NCI-H526 (cell line): ENCODE results near the gene KLHL20.
A peak's percentile ranks its signal among the peaks of the same experiment; 100 is the strongest.
"Not testable (repeated sequence)": the region's sequence is repeated elsewhere in the genome, so short reads cannot be mapped to it uniquely, and the experiment has no call there.

Experiments
- DNase-seq, 2 experiments: peaks; one replicate each; lab custom pipeline; 2025; lab: John Stamatoyannopoulos, UW

KLHL20 gene

DNA sequence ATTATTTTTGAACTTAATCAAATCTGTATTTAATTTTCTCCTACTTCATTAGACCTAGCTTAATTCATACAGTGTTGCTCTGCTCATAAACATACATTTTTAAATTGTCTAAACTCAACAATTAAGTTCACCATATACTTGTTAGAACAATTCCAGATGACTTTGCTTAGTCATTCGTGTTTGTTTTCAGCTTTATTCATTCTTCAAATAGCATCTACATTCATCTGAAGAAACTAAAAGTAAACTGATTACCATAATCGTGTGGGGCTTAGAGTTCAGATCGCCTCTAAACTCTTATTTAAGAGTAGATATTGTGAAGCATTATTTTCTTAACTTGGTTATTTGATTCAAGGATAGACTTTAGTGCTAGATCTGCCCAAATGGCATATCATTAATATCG lies 34.4 kb downstream of the KLHL20 start:
- DNase-seq: no peak

- DNase-seq: no peak
Observed at GRCh38 chr1:173753830-173754229, 39.0 kb downstream of the KLHL20 start.

DNA sequence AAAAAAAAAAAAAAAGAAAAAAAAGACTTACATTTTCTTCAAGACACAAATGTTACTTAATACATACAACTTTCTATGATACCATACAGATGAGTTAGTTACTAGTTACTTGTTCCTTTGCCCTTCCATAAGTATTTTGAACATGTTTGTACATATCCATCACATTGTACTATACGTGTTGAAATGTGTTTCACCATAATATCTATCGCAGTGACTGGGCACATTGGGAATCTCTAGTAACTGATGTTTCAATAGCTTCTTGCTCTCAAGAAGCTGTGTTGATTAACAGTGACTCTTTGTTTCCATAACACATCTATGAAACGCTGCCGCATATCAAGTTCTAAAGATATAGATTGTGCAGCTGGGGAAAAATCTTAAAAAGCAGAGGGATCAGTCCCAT lies 42.9 kb downstream of the KLHL20 start:
- DNase-seq: no peak

DNA sequence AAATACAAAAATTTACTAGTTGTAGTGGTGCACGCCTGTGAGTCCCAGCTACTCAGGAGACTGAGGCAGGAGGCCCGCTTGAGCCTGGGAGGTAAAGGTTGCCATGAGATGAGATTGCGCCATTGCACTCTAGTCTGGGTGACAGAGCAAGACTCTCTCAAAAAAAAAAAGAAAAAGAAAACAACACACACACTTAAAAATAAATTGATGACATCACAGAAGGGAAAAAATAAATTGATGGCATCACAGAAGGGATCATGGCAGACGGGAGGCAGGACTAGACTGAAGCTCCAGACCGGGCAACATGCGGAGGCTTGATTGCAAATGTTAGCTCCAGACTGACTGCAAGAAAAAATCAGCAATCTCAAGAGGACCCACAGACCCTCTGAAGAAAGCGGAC lies 43.3 kb downstream of the KLHL20 start:
- DNase-seq: no peak

DNA sequence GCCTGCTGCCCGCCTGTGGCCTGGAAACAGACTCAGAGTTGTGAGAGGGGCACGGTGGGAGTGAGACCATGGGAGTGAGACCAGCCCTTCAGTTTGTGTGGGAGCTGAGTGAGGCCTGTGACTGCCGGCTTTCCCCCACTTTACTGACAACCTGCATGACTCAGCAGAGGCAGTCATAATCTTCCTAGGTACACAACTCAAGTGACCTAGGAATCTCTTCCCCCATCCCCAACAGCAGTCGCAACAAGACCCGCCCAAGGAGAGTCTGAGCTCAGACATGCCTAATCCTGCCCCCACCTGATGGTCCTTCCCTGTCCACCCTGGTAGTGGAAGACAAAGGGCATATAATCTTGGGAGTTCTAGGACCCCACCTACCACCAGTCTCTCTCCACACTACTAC lies 44.2 kb downstream of the KLHL20 start:
- DNase-seq: no peak

- not testable (repeated sequence) for DNase-seq
Observed at GRCh38 chr1:173764331-173764730, 49.5 kb downstream of the KLHL20 start.

DNA sequence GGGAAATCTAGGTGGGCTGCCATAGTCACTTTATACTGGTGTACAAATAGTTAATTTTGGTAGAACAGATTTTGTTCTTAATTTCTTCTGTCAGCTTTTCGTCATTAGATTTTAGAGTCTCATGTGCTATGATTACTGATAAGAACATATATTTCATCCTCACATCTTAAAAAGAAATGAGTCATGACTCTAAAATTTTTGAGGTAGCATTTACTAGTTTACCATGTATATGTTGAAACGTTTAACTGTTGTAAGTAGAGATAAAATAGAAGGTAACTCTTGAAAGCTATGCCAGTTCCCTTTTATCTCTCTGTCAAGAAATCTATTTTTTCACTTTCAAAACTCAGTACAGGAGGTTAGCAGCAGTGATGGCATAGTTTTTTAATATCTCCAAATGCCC lies 53.4 kb downstream of the KLHL20 start:
- DNase-seq: no peak

- no peak for DNase-seq
Observed at GRCh38 chr1:173768827-173769226, 54.0 kb downstream of the KLHL20 start.

GRCh38 chr1:173770330-173770729 lies 55.5 kb downstream of the KLHL20 start:
- not testable (repeated sequence) for DNase-seq

DNA sequence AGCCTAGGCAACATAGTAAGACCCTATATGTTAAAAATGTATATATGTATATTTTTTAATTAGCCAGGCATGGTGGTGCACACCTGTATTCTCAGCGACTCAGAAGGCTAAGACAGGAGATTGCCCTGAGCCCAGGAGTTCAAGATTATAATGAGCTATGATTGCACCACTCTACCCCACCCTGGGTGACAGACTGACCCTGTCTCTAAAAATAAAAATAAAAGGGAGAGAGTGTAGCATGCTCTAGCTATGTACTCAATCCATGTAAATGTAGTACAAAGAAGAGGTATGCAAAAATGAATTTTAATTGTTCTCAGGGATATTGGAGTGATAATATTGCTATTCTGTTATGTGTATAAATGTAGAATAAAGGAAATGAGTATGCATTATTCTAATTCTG lies 56.8 kb downstream of the KLHL20 start:
- DNase-seq: no peak

DNA sequence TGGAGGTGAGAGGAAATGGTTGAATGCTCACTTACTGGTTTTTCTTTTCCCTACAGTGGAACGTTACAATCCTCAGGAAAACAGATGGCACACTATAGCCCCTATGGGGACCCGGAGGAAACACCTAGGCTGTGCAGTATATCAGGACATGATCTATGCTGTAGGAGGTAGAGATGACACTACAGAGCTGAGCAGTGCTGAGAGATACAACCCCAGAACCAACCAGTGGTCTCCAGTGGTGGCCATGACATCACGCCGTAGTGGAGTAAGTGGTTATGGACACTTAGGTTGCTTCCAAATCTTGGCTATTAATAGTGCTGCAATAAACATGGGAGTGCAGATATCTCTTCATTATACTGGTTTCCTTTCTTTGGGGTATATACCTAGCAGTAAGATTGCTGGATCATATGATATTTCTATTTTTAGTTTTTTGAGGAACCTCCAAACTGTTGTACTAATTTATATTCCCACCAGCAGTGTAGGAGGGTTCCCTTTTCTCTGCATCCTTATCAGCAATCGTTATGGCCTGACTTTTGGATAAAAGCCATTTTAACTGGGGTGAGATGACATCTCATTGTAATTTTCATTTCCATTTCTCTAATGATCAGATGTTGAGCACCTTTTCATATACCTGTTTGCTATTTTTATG lies 60.9 kb downstream of the KLHL20 start:
- no peak for DNase-seq

DNA sequence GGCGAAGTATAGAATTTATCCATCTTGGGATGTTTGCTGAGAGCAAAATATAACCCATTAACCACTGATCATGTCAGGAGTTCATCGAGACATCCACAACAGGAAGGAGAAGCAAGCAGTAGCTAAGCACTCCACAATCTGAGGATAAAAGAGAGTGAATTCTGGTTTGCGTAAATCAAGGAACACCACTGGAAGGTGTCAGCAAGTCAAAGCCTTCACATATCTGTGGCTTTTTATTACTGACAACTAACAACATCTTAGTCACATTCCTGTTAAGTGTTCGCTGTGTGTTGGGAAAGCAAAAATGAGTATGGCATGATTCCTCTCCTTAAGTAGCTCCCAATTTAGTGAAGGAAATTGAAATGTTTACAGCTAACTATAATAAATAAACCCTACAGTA lies 65.2 kb downstream of the KLHL20 start:
- DNase-seq: no peak

GRCh38 chr1:173784997-173785396 lies 70.2 kb downstream of the KLHL20 start:
- DNase-seq: no peak

DNA sequence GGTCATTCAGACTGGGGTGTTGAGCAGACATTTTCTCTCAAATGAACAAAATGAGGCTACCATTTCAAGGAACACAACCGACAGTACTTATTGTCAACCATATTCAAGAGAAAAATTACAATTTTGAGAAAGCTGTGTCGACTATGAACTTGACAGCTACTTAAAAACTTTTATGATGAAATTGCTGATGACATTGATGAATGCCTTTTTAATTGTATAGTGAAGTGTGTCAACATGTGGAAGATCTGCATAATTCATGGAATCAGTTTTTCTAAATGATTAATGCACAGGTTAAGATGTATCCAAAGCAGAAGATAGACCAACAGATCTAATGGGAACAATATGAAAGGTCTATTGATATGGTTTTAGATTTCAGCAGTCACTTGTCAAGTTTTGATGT lies 75.1 kb downstream of the KLHL20 start:
- DNase-seq: no peak

DNA sequence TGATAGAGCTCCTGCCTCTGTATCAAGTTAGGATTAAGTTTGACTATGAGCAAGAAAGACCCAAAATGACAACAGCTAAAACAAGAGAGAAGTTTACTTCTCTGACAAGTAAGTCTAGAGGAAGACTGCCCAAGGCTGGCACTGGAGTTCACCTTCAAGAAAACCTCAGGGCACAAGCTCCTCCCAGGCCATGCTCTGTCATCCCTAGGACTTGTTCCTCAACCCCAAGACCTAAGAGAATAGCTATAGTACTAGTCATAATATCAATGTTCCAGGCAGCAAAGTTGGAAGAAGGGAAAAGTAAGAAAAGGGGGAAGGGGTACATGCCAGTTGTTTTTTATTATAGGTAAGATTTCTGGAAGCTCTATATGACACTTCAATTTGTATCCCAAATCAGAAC lies 83.3 kb downstream of the KLHL20 start:
- DNase-seq: no peak

DNA sequence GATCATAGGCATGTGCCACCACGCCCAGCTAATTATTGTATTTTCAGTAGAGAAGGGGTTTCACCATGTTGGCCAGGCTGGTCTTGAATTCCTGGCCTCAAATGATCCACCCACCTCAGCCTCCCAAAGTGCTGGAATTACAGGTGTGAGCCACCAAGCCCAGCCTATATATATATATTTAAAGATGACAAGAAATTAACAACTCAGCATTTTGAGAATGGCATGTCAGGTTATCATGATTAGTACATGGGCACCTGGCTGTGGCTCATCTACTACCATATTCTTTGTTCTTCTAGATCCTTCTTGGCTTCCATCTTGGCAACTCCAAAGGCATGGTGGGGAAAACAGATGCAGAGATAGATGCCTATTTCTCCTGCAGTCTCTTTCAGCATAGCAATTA lies 85.2 kb downstream of the KLHL20 start:
- not testable (repeated sequence) for DNase-seq

DNA sequence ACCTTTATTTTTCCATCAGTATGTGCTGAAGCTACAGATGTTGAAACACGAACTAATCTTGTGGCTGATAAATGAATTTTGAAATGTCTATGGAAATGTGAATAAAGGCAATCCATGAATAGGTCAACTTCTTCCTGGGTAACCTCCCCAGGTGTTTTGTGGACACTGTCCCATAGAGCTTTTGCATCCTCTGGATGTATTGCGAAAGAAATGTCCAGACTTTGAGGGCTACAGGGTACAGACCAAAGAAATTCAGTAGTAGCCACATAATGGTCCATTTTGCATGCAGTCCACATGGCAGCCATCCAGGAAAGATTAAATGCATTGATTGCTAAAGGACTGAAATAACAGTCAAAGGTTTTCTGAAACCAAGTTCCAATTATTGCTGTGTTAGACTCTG lies 88.2 kb downstream of the KLHL20 start:
- no peak for DNase-seq

- DNase-seq: not testable (repeated sequence)
Observed at GRCh38 chr1:173813654-173814053, 98.9 kb downstream of the KLHL20 start.

- no peak for DNase-seq
Observed at GRCh38 chr1:173818459-173818858, 103.7 kb downstream of the KLHL20 start.

- DNase-seq: no peak
Observed at GRCh38 chr1:173821680-173822079, 106.9 kb downstream of the KLHL20 start.

GRCh38 chr1:173823781-173824314 lies 109.1 kb downstream of the KLHL20 start:
- no peak for DNase-seq

- DNase-seq: peak; percentile 99 to 100
Observed at GRCh38 chr1:173824315-173825081, 109.7 kb downstream of the KLHL20 start, which contains the start of the genes CENPL and DARS2. Gene CENPL, minus strand, starts transcription at chr1:173824883. Its CDS starts 13,584 bp downstream, at chr1:173811299. Gene DARS2, plus strand, starts transcription at chr1:173824673. Its CDS starts 557 bp downstream, at chr1:173825230.

- DNase-seq: no peak
Observed at GRCh38 chr1:173827611-173828010, 112.8 kb downstream of the KLHL20 start.
